Liver (tissue), 9 donors: ENCODE results near the gene CALML5. TPM values are rescaled to one million over a fixed set of nuclear protein-coding genes. Genes with fewer than 3 reads are reported as not detected.

ENCODE experiments used
- DNase-seq: peaks from one replicate; pipeline ENCODE4 v3.0.0-alpha.2; 2017; ENCODE audit warnings: low spot score
- H3K27ac ChIP-seq, 2 donors: one replicate each; pipeline ENCODE4 v1.7.0; 2013; ENCODE audit warnings: inconsistent platforms in 2 of 2, low read length in 2 of 2, control low read depth in 1 of 2, low read depth in 1 of 2, mild to moderate bottlenecking in 1 of 2
- H3K27me3 ChIP-seq, 4 donors: one replicate each; pipeline versions ENCODE4 v1.6.1 to v1.7.0; 2013; ENCODE audit warnings: low read length in 3 of 4, inconsistent platforms in 1 of 4, mild to moderate bottlenecking in 1 of 4, moderate library complexity in 1 of 4; ENCODE audit not compliant: control insufficient read depth in 4 of 4, insufficient read depth in 4 of 4
- H3K36me3 ChIP-seq, 4 donors: one replicate each; pipeline versions ENCODE4 v1.6.1 to v1.7.0; 2013; ENCODE audit warnings: low read length in 3 of 4, mild to moderate bottlenecking in 3 of 4, low read depth in 1 of 4, moderate library complexity in 1 of 4; ENCODE audit not compliant: control insufficient read depth in 4 of 4, insufficient read depth in 3 of 4
- H3K4me1 ChIP-seq, 4 donors: one replicate each; pipeline versions ENCODE4 v1.6.1 to v1.7.0; 2013; ENCODE audit warnings: low read length in 3 of 4, mild to moderate bottlenecking in 3 of 4, moderate library complexity in 1 of 4; ENCODE audit not compliant: control insufficient read depth in 4 of 4, insufficient read depth in 4 of 4
- H3K4me3 ChIP-seq, 3 donors: one replicate each; pipeline versions ENCODE4 v1.6.1 to v1.7.0; 2013; ENCODE audit warnings: low read length in 3 of 3, control low read depth in 1 of 3, low read depth in 1 of 3, mild to moderate bottlenecking in 1 of 3
- H3K9ac ChIP-seq, 2 donors: one replicate each; pipeline ENCODE4 v1.7.0; 2013; ENCODE audit warnings: low read length in 2 of 2, mild to moderate bottlenecking in 2 of 2, moderate library complexity in 2 of 2, control low read depth in 1 of 2, low read depth in 1 of 2
- H3K9me3 ChIP-seq, 4 donors: one replicate each; pipeline versions ENCODE4 v1.6.1 to v1.7.0; 2013; ENCODE audit warnings: low read length in 3 of 4; ENCODE audit not compliant: control insufficient read depth in 4 of 4
- FOXA1 ChIP-seq: IDR thresholded peaks from 2 replicates; pipeline ENCODE4 v1.6.1; 2016; ENCODE audit warnings: antibody characterized with exemption
- FOXA2 ChIP-seq: IDR thresholded peaks from 2 replicates; pipeline ENCODE4 v1.6.1; 2016; ENCODE audit warnings: antibody characterized with exemption
- GABPA ChIP-seq, 2 donors: IDR thresholded peaks in 1 of 2; conservative IDR thresholded peaks in 1 of 2; 2 replicates each; pipeline ENCODE4 v1.6.1; 2016; ENCODE audit warnings: antibody characterized with exemption in 2 of 2, mild to moderate bottlenecking in 1 of 2, moderate library complexity in 1 of 2
- HNF4A ChIP-seq, 2 donors: conservative IDR thresholded peaks; 2 replicates each; pipeline ENCODE4 v1.6.1; 2016; ENCODE audit warnings: antibody characterized with exemption in 2 of 2, mild to moderate bottlenecking in 2 of 2
- HNF4G ChIP-seq: IDR thresholded peaks from 2 replicates; pipeline ENCODE4 v1.6.1; 2016; ENCODE audit warnings: antibody characterized with exemption
- NR2F2 ChIP-seq: IDR thresholded peaks from 2 replicates; pipeline ENCODE4 v1.6.1; 2016; ENCODE audit warnings: antibody characterized with exemption
- RAD21 ChIP-seq, 2 donors: IDR thresholded peaks; 2 replicates each; pipeline ENCODE4 v1.6.1; 2016; ENCODE audit warnings: antibody characterized with exemption in 2 of 2, mild to moderate bottlenecking in 2 of 2
- RXRA ChIP-seq, 2 donors: IDR thresholded peaks; 2 replicates each; pipeline ENCODE4 v1.6.1; 2017 to 2018; ENCODE audit warnings: antibody characterized with exemption in 2 of 2, mild to moderate bottlenecking in 1 of 2
- SP1 ChIP-seq: IDR thresholded peaks from 2 replicates; pipeline ENCODE4 v1.6.1; 2018; ENCODE audit warnings: antibody characterized with exemption, mild to moderate bottlenecking
- YY1 ChIP-seq: IDR thresholded peaks from 2 replicates; pipeline ENCODE4 v1.6.1; 2016; ENCODE audit warnings: antibody characterized with exemption, mild to moderate bottlenecking
- WGBS: extraction: QIAGEN DNeasy Blood & Tissue Kit; methylation state at CpG from one replicate; pipeline ENCODE4 v1.1.7; 2013; 5-methylcytosine and 5-hydroxymethylcytosine counted together
- polyA plus RNA-seq, 2 donors: library from polyadenylated mRNA; stranded (reverse) in 1 of 2; unstranded in 1 of 2; fragments of 200-250 nt in 1 of 2; fragments of >200 nt in 1 of 2; fragmentation: Nextera tagmentation in 1 of 2; extraction: Ambion mirVana in 1 of 2; gene quantifications; one replicate each; pipeline versions ENCODE4 v1.2.1 to v1.2.3, GENCODE V29; 2013 to 2015
- total RNA-seq, 2 donors: library from RNA; depleted of rRNA; stranded (reverse); fragments of >200 nt; gene quantifications; one replicate each; pipeline ENCODE4 v1.2.3, GENCODE V29; 2014
- TF ChIP-seq, protein P1 (sequence below): fragments of 150-350 bp; IDR thresholded peaks from 2 replicates; pipeline ENCODE4 v1.5.1; 2017; ENCODE audit warnings: improper control_type of control experiment, low read depth, low read length; ENCODE audit not compliant: missing input control
- TF ChIP-seq, protein P2 (sequence below): IDR thresholded peaks from 2 replicates; pipeline ENCODE4 v1.6.1; 2016; ENCODE audit warnings: antibody characterized with exemption, mild to moderate bottlenecking
- TF ChIP-seq, protein P3 (sequence below): IDR thresholded peaks from 2 replicates; pipeline ENCODE4 v1.6.1; 2016; ENCODE audit warnings: antibody characterized with exemption
- TF ChIP-seq, protein P4 (sequence below): IDR thresholded peaks from 2 replicates; pipeline ENCODE4 v1.6.1; 2016; ENCODE audit warnings: antibody characterized with exemption
- TF ChIP-seq, protein P5 (sequence below): IDR thresholded peaks from 2 replicates; pipeline ENCODE4 v1.6.1; 2016; ENCODE audit warnings: antibody characterized with exemption
- donor health status: healthy.
- donor health status: healthy.
- donor health status: healthy.
- donor health status: healthy.
- donor health status: healthy.

The CALML5 gene
- total and polyA plus RNA-seq, 4 donors, result not detected

DNA sequence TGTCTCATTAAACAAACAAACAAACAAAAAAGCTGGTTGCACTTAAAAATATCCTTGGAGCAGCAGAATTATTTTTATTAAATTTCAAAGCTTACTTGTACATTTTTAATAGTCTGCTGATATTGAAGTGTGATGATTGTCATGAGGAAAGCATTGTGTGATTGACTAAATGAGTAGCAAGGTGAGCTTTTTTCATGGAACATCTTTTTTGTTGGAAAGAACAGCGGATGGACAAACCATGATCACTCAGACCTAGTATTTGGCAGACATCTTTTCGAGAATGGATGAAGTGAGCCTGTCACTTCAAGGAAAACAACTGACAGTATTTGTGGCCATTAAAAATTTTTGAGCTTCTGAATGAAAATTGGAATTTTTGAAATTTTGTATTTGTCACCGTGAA lies 19.7 kb upstream of the CALML5 start:
- no peak for DNase-seq
- 92% methylated on average over 3 of the region's 3 CpGs for WGBS
- no peak for TF ChIP-seq HNF4G
- TF ChIP-seq RAD21 (IDR thresholded peaks at IDR 0.05), result no peak
- TF ChIP-seq HNF4A (conservative IDR thresholded peaks at IDR 0.05), result no peak
- no peak for TF ChIP-seq YY1
- Histone ChIP-seq H3K9me3 (no peaks in the 10 kb centered on the region), H3K27me3 (no peaks in the 10 kb centered on the region), H3K4me1 (peaks cover 5 to 14% (median 9%) of the 10 kb centered on the region in 4 donors), H3K4me3 (no peak overlapping the region), H3K9ac (no peak overlapping the region), H3K27ac (no peak overlapping the region), H3K36me3 (no peaks in the 10 kb centered on the region)

DNA sequence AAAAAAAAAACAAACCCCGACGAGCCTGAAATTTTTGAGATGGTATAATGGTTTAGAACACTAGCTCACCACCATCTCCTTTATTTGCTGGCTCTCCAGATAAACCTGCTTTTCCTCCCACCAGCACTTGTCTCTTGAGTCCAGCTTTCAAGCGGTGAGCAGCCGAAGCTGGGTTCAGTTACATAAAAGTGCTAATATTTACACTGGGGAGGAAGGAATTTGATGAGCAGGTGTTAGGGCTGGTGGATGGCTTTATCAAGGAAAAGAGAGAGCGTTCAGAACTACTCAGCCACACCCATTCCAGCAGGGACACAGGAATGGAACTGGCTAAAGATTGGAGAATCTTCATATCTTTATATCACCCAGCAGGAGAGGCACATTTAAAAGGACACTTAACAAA lies 18.8 kb upstream of the CALML5 start:
- Histone ChIP-seq H3K27me3 (no peaks in the 10 kb centered on the region), H3K9me3 (no peaks in the 10 kb centered on the region), H3K27ac (no peak overlapping the region), H3K36me3 (no peaks in the 10 kb centered on the region), H3K4me1 (peaks cover 5 to 14% (median 9%) of the 10 kb centered on the region in 4 donors), H3K9ac (no peak overlapping the region), H3K4me3 (no peak overlapping the region)
- DNase-seq, result no peak
- TF ChIP-seq HNF4A (conservative IDR thresholded peaks at IDR 0.05), result peak; percentile 6 to 31
- TF ChIP-seq YY1, result no peak
- TF ChIP-seq RAD21 (IDR thresholded peaks at IDR 0.05), result peak; percentile 24 to 44
- peak in 1 of 2 donors; percentile 41 for TF ChIP-seq RXRA (IDR thresholded peaks at IDR 0.05)
- TF ChIP-seq SP1, result peak; percentile 13
- 30% methylated on average over 5 of the region's 5 CpGs for WGBS

DNA sequence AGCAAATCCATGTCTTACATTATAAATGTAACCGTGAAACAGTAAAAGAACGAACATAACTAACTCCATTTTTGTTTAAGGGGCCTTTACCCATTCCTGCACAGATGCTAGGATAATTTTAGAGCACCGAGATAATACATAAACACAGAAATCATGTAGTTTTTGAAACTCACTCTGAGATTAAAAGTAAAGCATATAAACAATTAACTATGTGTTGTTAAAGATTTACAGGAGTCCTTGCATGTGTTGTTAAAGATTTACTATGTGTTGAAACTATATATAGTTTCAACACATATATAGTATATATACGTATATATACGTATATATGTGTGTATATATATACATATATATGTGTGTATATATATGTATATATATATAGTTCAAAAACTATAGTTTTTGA lies 18.2 kb upstream of the CALML5 start:
- H3K9ac ChIP-seq, result no peak overlapping the region
- H3K4me1 ChIP-seq, result peaks cover 5 to 14% (median 9%) of the 10 kb centered on the region in 4 donors
- H3K27ac ChIP-seq, result no peak overlapping the region
- no peak for DNase-seq
- no peak overlapping the region for H3K4me3 ChIP-seq
- H3K9me3 ChIP-seq, result no peaks in the 10 kb centered on the region
- no peak for TF ChIP-seq HNF4A (conservative IDR thresholded peaks at IDR 0.05)
- TF ChIP-seq FOXA2, result no peak
- 55% methylated on average over 5 of the region's 5 CpGs for WGBS
- no peaks in the 10 kb centered on the region for H3K36me3 ChIP-seq
- H3K27me3 ChIP-seq, result no peaks in the 10 kb centered on the region

DNA sequence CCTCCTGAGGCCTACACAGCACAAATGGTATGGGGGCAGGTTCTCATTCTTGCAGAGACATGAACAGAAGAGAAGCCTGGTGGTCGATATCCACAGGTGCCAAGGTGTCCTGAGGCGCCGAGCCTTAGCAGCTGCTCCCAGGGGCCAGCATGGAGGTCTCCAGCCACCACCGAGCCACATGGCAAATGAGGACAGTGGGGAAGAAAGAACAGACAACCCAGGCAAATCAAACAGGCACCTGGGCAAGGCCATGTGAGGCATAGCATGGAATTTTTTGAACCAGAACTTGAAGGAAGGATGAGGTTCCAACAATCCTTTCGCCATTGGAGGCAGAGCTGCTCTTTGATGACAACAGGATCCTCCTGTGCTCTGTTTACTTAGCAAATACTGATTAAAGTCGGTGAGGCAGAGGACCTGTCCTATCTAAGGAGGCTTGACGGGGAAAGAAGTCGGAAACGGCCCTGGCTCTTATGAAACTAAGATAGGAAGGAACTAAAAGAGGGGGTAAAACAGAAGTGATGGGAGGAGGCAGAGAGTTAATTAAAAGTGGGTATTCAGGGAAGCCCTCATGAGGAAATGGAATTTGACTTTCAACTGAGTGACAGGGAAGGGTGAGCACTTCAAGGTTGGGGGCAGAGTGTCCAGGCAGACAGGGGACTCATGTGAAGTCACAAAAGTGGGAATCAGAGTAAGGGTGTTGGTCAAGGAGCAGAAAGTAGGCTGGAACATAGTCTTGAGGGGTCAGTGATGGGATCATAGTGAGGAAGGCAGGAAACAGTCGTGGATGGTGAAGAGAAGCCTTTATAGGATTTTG lies 16.8 kb upstream of the CALML5 start:
- Histone ChIP-seq H3K9ac (no peak overlapping the region), H3K27ac (no peak overlapping the region), H3K4me3 (no peak overlapping the region), H3K4me1 (peaks cover 5 to 14% (median 9%) of the 10 kb centered on the region in 4 donors), H3K9me3 (no peaks in the 10 kb centered on the region), H3K27me3 (no peaks in the 10 kb centered on the region), H3K36me3 (no peaks in the 10 kb centered on the region)
- DNase-seq, result no peak
- 80% methylated on average over 10 of the region's 10 CpGs for WGBS
- no peak for TF ChIP-seq FOXA2
- no peak for TF ChIP-seq GABPA (IDR thresholded peaks at IDR 0.05 in 1 of 2, conservative IDR thresholded peaks at IDR 0.05 in 1 of 2)
- TF ChIP-seq FOXA1, result no peak
- TF ChIP-seq, protein P1, sequence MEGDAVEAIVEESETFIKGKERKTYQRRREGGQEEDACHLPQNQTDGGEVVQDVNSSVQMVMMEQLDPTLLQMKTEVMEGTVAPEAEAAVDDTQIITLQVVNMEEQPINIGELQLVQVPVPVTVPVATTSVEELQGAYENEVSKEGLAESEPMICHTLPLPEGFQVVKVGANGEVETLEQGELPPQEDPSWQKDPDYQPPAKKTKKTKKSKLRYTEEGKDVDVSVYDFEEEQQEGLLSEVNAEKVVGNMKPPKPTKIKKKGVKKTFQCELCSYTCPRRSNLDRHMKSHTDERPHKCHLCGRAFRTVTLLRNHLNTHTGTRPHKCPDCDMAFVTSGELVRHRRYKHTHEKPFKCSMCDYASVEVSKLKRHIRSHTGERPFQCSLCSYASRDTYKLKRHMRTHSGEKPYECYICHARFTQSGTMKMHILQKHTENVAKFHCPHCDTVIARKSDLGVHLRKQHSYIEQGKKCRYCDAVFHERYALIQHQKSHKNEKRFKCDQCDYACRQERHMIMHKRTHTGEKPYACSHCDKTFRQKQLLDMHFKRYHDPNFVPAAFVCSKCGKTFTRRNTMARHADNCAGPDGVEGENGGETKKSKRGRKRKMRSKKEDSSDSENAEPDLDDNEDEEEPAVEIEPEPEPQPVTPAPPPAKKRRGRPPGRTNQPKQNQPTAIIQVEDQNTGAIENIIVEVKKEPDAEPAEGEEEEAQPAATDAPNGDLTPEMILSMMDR, result no peak
- TF ChIP-seq, protein P2, sequence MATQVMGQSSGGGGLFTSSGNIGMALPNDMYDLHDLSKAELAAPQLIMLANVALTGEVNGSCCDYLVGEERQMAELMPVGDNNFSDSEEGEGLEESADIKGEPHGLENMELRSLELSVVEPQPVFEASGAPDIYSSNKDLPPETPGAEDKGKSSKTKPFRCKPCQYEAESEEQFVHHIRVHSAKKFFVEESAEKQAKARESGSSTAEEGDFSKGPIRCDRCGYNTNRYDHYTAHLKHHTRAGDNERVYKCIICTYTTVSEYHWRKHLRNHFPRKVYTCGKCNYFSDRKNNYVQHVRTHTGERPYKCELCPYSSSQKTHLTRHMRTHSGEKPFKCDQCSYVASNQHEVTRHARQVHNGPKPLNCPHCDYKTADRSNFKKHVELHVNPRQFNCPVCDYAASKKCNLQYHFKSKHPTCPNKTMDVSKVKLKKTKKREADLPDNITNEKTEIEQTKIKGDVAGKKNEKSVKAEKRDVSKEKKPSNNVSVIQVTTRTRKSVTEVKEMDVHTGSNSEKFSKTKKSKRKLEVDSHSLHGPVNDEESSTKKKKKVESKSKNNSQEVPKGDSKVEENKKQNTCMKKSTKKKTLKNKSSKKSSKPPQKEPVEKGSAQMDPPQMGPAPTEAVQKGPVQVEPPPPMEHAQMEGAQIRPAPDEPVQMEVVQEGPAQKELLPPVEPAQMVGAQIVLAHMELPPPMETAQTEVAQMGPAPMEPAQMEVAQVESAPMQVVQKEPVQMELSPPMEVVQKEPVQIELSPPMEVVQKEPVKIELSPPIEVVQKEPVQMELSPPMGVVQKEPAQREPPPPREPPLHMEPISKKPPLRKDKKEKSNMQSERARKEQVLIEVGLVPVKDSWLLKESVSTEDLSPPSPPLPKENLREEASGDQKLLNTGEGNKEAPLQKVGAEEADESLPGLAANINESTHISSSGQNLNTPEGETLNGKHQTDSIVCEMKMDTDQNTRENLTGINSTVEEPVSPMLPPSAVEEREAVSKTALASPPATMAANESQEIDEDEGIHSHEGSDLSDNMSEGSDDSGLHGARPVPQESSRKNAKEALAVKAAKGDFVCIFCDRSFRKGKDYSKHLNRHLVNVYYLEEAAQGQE, result no peak
- TF ChIP-seq NR2F2, result no peak
- no peak for TF ChIP-seq HNF4G
- TF ChIP-seq, protein P3, sequence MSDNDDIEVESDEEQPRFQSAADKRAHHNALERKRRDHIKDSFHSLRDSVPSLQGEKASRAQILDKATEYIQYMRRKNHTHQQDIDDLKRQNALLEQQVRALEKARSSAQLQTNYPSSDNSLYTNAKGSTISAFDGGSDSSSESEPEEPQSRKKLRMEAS, result no peak
- TF ChIP-seq, protein P4, sequence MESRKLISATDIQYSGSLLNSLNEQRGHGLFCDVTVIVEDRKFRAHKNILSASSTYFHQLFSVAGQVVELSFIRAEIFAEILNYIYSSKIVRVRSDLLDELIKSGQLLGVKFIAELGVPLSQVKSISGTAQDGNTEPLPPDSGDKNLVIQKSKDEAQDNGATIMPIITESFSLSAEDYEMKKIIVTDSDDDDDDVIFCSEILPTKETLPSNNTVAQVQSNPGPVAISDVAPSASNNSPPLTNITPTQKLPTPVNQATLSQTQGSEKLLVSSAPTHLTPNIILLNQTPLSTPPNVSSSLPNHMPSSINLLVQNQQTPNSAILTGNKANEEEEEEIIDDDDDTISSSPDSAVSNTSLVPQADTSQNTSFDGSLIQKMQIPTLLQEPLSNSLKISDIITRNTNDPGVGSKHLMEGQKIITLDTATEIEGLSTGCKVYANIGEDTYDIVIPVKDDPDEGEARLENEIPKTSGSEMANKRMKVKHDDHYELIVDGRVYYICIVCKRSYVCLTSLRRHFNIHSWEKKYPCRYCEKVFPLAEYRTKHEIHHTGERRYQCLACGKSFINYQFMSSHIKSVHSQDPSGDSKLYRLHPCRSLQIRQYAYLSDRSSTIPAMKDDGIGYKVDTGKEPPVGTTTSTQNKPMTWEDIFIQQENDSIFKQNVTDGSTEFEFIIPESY, result no peak
- TF ChIP-seq, protein P5, sequence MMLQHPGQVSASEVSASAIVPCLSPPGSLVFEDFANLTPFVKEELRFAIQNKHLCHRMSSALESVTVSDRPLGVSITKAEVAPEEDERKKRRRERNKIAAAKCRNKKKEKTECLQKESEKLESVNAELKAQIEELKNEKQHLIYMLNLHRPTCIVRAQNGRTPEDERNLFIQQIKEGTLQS, result no peak
- no peak for TF ChIP-seq SP1
